Ovary (tissue), 9 donors: ENCODE data around the gene GBX2. TPM values are rescaled to one million over a fixed set of nuclear protein-coding genes. Genes with fewer than 3 reads are reported as not detected.
"Not testable (repeated sequence)": the region's sequence is repeated elsewhere in the genome, so short reads cannot be mapped to it uniquely, and the experiment has no call there.

ENCODE experiments used
- DNase-seq, 5 donors: peaks; one replicate each; pipeline ENCODE4 v3.0.0-alpha.2; 2019 to 2020
- H3K27ac ChIP-seq, 2 donors: fragments of 200-600 bp; one replicate each; pipeline versions ENCODE4 v1.5.1 to v1.8.0; 2019 to 2022
- H3K27me3 ChIP-seq: fragments of 200-600 bp; one replicate; pipeline ENCODE4 v1.8.0; 2022
- H3K36me3 ChIP-seq: fragments of 200-600 bp; sonication (generic); one replicate; pipeline ENCODE4 v1.5.1; 2019
- H3K4me1 ChIP-seq: one replicate; pipeline ENCODE4 v1.8.1; 2013; ENCODE audit warnings: mild to moderate bottlenecking, moderate library complexity; ENCODE audit not compliant: insufficient read depth
- H3K4me3 ChIP-seq: fragments of 200-600 bp; sonication (generic); one replicate; pipeline ENCODE4 v1.5.1; 2017
- H3K9me3 ChIP-seq, 2 donors: fragments of 200-600 bp in 1 of 2; sonication (generic) in 1 of 2; one replicate each; pipeline versions ENCODE4 v1.5.1 to v1.8.1; 2013 to 2019; ENCODE audit warnings: mild to moderate bottlenecking in 1 of 2, moderate library complexity in 1 of 2
- CTCF ChIP-seq, 3 donors: fragments of 450-650 bp in 2 of 3; fragments of 200-600 bp in 1 of 3; IDR thresholded peaks; one replicate each; pipeline versions ENCODE4 v1.5.1 to v1.8.0; 2016 to 2022; ENCODE audit warnings: antibody characterized with exemption in 3 of 3, mild to moderate bottlenecking in 1 of 3
- EP300 ChIP-seq: sonication (generic); formaldehyde crosslinking; IDR thresholded peaks from one replicate; pipeline ENCODE4 v1.6.1; 2017; ENCODE audit warnings: antibody characterized with exemption
- POLR2A ChIP-seq: fragments of 450-650 bp; IDR thresholded peaks from one replicate; pipeline ENCODE4 v1.6.1; 2017; ENCODE audit warnings: antibody characterized with exemption, mild to moderate bottlenecking, moderate library complexity
- WGBS, 3 donors: extraction: QIAGEN DNeasy Blood & Tissue Kit in 1 of 3; methylation state at CpG; one replicate each; pipeline versions ENCODE4 v1.1.5 to v1.1.7; 2013 to 2017; 5-methylcytosine and 5-hydroxymethylcytosine counted together
- intact Hi-C, 4 donors: fragments of 100-400 bp; cut with DNase I; formaldehyde crosslinking; loops; one replicate each; pipeline versions ENCODE4 v1.11.0 to v1.15.1; 2022 to 2023
- polyA plus RNA-seq, 2 donors: library from polyadenylated mRNA; stranded (reverse); fragments of 200-250 nt in 1 of 2; fragments of 350-450 nt in 1 of 2; fragmentation: Illumina TruSeq in 1 of 2; extraction: RNeasy Lipid Tissue Mini Kit (QIAGEN cat#74804) in 1 of 2; gene quantifications; one replicate each; pipeline ENCODE4 v1.2.3, GENCODE V29; 2013 to 2014
- total RNA-seq, 7 donors: library from RNA; depleted of rRNA in 2 of 7; stranded (reverse); fragments of >200 nt in 2 of 7; fragmentation: NEBNext Ultra II Directional in 3 of 7; extraction: Animal tissue kit (Norgen Biotek cat#: 25700) in 3 of 7; gene quantifications; one replicate each; pipeline versions ENCODE4 v1.1.0 to v1.2.4, GENCODE V29; 2016 to 2023
- donor health status: DM: no; HTN: no; CAD: no; lungs with moderate emphysema.
- donor health status: DM: no; HTN: no; CAD: no.
- donor health status: Bipolar disorder and iron deficiency.
- donor health status: DM: yes; HTN: yes; CAD: no.
- donor health status: DM: no; HTN: no; CAD: no.
- donor health status: DM: yes; HTN: yes; CAD: no.

GBX2 gene
- total and polyA plus RNA-seq, 9 donors, result not detected

GRCh38 chr2:236143811-236144210 is 24.4 kb downstream of the GBX2 start:
- H3K27ac ChIP-seq, result no peak overlapping the region
- H3K9me3 ChIP-seq, result no peaks in the 10 kb centered on the region
- no peaks in the 10 kb centered on the region for H3K36me3 ChIP-seq
- 87 to 95% (median 94%) methylated on average over 10 of the region's 10 CpGs for WGBS, 3 donors
- no peak overlapping the region for H3K4me3 ChIP-seq
- intact Hi-C loops, result no loop called here
- DNase-seq, result no peak
- H3K4me1 ChIP-seq, result no peaks in the 10 kb centered on the region
- TF ChIP-seq CTCF (IDR thresholded peaks at IDR 0.05) (no peak), EP300 (no peak), POLR2A (no peak)
- no peaks in the 10 kb centered on the region for H3K27me3 ChIP-seq

DNA sequence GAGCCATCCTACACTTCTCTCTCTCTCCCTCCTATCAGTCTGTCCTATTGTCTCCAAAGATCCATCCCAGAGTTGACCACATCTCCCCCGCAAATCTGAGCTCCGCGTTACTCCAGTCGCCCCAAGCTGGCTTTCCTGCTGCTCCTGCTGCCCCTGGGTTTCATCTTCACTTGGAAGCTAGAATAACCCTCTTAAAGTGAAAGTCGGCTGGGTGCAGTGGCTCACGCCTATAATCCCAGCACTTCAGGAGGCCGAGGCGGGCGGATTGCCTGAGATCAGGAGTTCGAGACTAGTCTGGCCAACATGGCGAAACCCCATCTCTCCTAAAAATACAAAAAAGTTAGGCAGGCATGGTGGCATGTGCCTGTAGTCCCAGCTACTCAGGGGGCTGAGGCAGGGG is 26.6 kb downstream of the GBX2 start:
- intact Hi-C loops, H3K4me3 ChIP-seq, H3K4me1 ChIP-seq, H3K36me3 ChIP-seq, H3K27me3 ChIP-seq, H3K27ac ChIP-seq, H3K9me3 ChIP-seq, DNase-seq: not testable (repeated sequence)
- WGBS, 3 donors, result 82 to 86% (median 84%) methylated on average over 11 of the region's 11 CpGs

DNA sequence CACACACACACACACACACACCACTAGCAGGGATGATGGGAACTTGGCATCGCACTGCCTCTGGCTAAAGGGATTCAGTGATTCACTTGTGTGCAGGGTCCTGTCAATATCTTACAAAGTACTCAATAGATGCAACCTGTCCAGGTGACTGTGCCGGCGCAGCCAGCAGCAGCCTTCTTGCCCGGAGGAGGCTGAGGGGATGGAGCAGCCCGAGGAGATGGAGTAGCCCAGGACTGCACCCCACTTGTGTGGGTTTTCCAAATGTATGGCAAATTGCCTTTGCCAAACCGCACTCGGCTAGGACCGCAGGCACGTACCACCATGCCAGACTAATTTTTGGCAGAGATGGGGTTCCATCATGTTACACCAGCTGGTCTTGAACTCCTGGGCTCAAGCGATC is 31.1 kb downstream of the GBX2 start:
- no peak for DNase-seq
- 92 to 94% (median 93%) methylated on average over 10 of the region's 10 CpGs for WGBS, 3 donors
- no peaks in the 10 kb centered on the region for H3K36me3 ChIP-seq
- H3K4me3 ChIP-seq, result no peak overlapping the region
- H3K27me3 ChIP-seq, result no peaks in the 10 kb centered on the region
- H3K4me1 ChIP-seq, result no peaks in the 10 kb centered on the region
- no peak for TF ChIP-seq CTCF (IDR thresholded peaks at IDR 0.05)
- intact Hi-C loops, result no loop called here
- no peaks in the 10 kb centered on the region for H3K9me3 ChIP-seq
- no peak overlapping the region for H3K27ac ChIP-seq

- Histone ChIP-seq H3K4me3 (no peak overlapping the region), H3K27me3 (no peaks in the 10 kb centered on the region), H3K36me3 (no peaks in the 10 kb centered on the region), H3K27ac (no peak overlapping the region), H3K4me1 (no peaks in the 10 kb centered on the region), H3K9me3 (no peaks in the 10 kb centered on the region)
- DNase-seq, result no peak
- intact Hi-C loops, result no loop called here
- TF ChIP-seq EP300 (no peak), CTCF (IDR thresholded peaks at IDR 0.05) (no peak), POLR2A (no peak)
- WGBS, 3 donors, result 55 to 73% (median 62%) methylated on average over 19 of the region's 19 CpGs
Observed at GRCh38 chr2:236136538-236136937, 31.6 kb downstream of the GBX2 start.

DNA sequence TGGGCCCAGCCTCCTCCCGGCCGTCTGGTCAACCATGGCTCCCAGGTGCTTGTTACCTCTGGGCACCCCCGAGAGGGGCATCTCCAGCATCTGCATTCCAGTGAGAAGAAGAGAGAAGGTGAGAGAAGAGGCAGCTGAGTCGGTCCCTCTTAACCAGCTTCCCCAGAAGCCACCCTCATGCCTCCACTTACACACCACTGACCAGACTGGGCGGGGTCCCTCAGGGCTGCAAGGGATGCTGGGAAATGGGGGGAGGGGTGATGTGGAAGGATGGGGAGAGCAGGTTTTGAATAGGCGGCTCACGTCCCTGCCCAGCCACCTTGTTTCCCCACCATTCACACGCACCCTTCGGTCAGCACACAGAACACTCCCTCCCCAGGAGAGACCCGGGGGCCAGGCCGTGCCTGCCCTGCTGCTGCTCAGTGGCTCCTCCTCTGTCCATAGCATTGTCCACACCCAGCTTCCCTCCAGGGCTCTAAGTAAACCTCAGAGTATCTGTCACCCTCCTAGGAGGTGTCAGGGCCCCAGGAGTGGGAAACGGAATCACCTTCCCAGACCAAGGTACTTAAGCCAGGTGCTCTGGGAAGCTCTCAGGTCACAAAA is 34.7 kb downstream of the GBX2 start:
- Histone ChIP-seq H3K4me3 (no peak overlapping the region), H3K27ac (no peak overlapping the region), H3K9me3 (no peaks in the 10 kb centered on the region), H3K4me1 (no peaks in the 10 kb centered on the region), H3K36me3 (no peaks in the 10 kb centered on the region), H3K27me3 (no peaks in the 10 kb centered on the region)
- no peak for TF ChIP-seq EP300
- no peak for TF ChIP-seq POLR2A
- TF ChIP-seq CTCF (IDR thresholded peaks at IDR 0.05), result no peak
- intact Hi-C loops, result no loop called here
- WGBS, 3 donors, result 88 to 91% (median 90%) methylated on average over 12 of the region's 12 CpGs
- no peak for DNase-seq
